ENCODE results near the gene RNF17.
"Not testable (repeated sequence)": the region's sequence is repeated elsewhere in the genome, so short reads cannot be mapped to it uniquely, and the experiment has no call there.

The RNF17 gene, protein sequence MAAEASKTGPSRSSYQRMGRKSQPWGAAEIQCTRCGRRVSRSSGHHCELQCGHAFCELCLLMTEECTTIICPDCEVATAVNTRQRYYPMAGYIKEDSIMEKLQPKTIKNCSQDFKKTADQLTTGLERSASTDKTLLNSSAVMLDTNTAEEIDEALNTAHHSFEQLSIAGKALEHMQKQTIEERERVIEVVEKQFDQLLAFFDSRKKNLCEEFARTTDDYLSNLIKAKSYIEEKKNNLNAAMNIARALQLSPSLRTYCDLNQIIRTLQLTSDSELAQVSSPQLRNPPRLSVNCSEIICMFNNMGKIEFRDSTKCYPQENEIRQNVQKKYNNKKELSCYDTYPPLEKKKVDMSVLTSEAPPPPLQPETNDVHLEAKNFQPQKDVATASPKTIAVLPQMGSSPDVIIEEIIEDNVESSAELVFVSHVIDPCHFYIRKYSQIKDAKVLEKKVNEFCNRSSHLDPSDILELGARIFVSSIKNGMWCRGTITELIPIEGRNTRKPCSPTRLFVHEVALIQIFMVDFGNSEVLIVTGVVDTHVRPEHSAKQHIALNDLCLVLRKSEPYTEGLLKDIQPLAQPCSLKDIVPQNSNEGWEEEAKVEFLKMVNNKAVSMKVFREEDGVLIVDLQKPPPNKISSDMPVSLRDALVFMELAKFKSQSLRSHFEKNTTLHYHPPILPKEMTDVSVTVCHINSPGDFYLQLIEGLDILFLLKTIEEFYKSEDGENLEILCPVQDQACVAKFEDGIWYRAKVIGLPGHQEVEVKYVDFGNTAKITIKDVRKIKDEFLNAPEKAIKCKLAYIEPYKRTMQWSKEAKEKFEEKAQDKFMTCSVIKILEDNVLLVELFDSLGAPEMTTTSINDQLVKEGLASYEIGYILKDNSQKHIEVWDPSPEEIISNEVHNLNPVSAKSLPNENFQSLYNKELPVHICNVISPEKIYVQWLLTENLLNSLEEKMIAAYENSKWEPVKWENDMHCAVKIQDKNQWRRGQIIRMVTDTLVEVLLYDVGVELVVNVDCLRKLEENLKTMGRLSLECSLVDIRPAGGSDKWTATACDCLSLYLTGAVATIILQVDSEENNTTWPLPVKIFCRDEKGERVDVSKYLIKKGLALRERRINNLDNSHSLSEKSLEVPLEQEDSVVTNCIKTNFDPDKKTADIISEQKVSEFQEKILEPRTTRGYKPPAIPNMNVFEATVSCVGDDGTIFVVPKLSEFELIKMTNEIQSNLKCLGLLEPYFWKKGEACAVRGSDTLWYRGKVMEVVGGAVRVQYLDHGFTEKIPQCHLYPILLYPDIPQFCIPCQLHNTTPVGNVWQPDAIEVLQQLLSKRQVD (N-terminal part only)

GRCh38 chr13:24763596-24764275 is at the start of gene RNF17:
TSS of gene RNF17 (plus strand) at chr13:24764169. CDS start at chr13:24764204, 35 bp downstream.
- DNase-seq (ENCODE audit: low read depth), result no peak

- no peak for DNase-seq (ENCODE audit: low read depth)
Measured at GRCh38 chr13:24716011-24716410, 48.0 kb upstream of the RNF17 start.

- DNase-seq (ENCODE audit: low read depth), result no peak
Measured at GRCh38 chr13:24716446-24716845, 47.5 kb upstream of the RNF17 start.

GRCh38 chr13:24717217-24717616 is 46.8 kb upstream of the RNF17 start:
- DNase-seq (ENCODE audit: low read depth), result no peak

DNA sequence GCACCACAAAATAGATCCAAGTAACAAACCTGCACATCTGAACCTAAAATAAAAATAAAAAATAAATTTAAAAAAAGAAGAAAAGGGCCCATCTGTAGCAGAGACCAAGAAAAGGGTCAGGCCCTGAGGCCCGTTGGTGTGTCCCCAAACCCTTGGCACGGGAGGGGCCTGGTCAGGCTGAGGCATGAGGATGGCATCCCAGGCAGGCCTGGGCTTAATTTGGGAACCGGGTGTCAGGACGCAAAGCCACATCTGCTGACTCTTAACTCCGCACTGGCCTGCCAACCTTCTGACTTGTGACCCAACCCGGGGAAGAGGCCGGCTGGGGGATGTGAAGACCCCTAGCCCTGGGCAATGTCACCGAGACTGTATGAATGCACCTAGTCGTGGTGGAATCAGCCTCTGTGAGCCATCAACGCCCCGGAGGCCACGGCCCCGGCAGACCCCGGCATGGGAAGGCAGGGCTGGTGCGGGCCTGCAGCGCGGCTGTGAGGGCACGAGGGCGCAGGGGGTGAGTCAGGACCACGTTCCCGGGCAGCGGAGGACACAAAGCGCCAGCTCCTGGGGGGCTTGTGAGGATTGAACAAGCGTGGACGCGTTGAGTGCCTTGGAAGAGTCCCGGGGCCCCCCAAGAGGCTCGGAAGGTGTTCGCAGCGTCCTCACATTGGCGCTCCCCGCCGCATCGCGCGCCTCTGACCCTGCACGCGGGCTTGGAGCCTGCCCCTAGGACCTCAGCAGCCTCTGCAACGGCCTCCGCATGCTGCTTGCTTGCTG is 45.6 kb upstream of the RNF17 start:
- no peak for DNase-seq (ENCODE audit: low read depth)

GRCh38 chr13:24719139-24719538 is 44.8 kb upstream of the RNF17 start:
- no peak for DNase-seq (ENCODE audit: low read depth)

DNA sequence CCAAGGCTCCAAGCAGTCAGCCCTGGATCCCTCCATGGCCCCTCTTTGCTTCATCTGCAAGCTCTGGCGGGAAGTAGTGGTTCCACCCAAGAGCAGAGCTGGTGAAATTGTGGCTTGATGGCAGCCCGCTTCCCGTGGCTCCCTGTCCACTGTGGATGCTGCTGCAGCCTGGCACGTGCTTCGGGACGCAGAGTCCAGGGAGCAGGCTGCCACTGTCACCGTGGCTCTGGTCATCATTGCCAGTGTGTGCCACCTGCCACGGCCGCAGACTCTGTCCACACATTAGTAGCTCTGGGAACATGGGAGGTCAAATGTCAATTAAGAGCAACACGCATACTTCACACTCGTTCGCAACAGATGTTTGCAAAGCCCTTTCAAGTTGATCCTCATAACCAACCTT is 40.8 kb upstream of the RNF17 start:
- DNase-seq (ENCODE audit: low read depth), result no peak

GRCh38 chr13:24724714-24725113 is 39.3 kb upstream of the RNF17 start:
- no peak for DNase-seq (ENCODE audit: low read depth)

DNA sequence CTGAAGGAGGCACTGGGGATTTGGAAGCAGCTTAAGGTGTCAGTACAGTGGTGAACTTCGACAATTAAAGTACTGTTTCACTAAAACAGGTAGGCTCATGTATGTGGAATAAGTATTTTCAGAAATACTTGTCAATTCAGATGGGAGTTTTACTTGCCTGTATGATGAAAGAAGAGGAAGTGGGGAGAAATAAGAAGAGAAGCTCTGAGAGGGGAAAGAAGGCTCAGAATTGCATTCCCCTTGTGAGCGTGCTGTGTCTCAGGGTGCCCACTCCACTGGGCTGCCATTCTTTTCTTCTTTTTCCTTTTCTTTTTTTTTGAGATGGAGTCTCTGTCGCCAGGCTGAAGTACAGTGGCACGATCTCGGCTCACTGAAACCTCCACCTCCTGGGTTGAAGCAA is 38.6 kb upstream of the RNF17 start:
- DNase-seq (ENCODE audit: low read depth), result no peak

DNA sequence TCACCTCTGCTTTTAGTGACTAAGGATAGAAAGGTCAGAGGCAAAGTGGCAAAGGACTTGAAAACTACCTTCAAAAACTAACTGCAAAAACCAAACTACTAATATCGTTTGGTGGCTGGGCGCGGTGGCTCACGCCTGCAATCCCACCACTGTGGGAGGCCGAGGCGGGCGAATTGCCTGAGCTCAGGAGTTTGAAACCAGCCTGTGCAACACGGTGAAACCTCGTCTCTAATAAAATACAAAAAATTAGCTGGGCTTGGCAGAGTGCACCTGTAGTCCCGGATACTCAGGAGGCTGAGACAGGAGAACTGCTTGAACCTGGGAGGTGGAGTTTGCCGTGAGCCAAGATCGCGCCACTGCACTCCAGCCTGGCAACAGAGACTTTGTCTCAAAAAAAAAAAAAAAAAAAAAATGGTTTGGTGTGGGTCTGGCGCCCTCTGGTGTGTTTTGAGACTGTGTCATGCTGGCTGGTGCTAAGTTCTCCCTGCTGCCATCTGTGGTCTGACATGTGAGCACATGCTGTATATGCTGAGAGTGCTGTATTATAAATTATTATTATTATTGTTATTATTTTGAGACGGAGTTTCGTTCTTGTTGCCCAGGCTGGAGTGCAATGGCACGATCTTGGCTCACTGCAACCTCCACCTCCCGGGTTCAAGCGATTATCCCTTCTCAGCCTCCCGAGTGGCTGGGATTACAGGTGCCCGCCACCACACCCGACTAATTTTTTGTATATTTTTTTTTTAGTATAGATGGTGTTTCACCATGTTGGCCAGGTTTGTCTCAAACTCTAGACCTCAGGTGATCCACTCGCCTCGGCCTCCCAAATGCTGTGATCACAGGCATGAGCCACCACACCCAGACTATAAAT is 36.0 kb upstream of the RNF17 start:
- DNase-seq (ENCODE audit: low read depth), result peak; percentile 50

- DNase-seq (ENCODE audit: low read depth), result not testable (repeated sequence)
Measured at GRCh38 chr13:24730873-24731567, 32.9 kb upstream of the RNF17 start.

DNA sequence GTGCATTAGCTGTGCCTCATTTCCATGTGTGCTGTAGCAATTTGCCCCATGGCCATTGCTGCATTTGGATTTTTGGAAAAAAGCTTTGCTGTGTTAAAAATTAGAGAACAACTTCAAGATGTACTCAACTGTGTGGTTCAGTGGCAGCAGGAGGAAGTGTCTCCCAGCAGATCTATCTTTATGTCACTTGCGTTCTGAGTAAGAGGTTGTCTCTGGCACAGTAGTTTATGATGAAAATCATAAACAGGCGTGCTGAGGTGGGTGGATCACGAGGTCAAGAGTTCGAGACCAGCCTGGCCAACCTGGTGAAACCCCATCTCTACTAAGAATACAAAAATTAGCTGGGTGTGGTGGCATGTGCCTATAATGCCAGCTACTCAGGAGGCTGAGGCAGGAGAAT is 29.0 kb upstream of the RNF17 start:
- DNase-seq (ENCODE audit: low read depth), result no peak

GRCh38 chr13:24737042-24737441 is 26.9 kb upstream of the RNF17 start:
- DNase-seq (ENCODE audit: low read depth), result no peak

DNA sequence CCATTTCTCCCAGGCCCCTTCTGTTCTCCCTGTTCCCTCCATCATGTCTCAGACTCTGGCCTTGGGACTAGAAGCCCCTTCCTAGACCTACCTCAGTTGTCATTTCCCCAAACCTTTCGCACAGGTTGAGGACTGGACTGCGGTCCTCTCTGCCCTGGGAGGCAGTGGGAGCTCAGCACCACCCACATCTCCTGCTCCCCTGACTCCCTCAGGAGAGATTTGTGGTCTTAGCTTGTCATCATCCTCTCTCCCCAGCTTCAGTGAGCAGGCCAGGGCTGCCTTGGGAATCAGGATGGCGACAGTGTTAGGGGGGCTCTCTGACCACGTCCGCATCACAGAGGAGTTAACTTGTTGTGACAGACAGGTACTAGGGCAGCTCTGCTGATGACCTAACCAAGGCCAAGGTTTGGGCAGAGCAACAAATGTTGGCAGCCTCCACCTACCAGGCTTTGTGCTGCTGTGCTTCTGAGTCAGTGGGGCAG is 25.6 kb upstream of the RNF17 start:
- DNase-seq (ENCODE audit: low read depth), result no peak

- no peak for DNase-seq (ENCODE audit: low read depth)
Measured at GRCh38 chr13:24740014-24740890, 23.7 kb upstream of the RNF17 start.

- no peak for DNase-seq (ENCODE audit: low read depth)
Measured at GRCh38 chr13:24741016-24741662, 22.8 kb upstream of the RNF17 start.

GRCh38 chr13:24741791-24742190 is 22.2 kb upstream of the RNF17 start:
- DNase-seq (ENCODE audit: low read depth), result no peak
